ENCODE data around the gene GNAI3. TPM values are rescaled to one million over a fixed set of nuclear protein-coding genes. Genes with fewer than 3 reads are reported as not detected.

The GNAI3 gene
- total and polyA plus RNA-seq, 2 experiments from 2014 or later = 8.9 to 11.5 TPM

DNA sequence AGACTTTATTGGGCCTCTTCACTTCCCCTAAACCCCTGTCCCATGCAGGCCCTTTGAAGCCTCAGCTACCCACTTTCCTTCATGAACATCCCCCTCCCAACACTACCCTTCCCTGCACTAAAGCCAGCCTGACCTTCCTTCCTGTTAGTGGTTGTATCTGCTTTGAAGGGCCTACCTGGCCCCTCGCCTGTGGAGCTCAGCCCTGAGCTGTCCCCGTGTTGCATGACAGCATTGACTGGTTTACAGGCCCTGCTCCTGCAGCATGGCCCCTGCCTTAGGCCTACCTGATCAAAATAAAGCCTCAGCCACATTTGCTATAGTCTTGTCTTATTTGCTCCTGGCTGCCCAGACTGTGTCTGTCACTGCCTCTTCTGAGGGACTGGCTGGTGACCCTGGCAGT lies 113.0 kb downstream of the GNAI3 start:
- Histone ChIP-seq H2AFZ (no peak overlapping the region), H3K79me2 (no peaks in the 10 kb centered on the region), H3K27ac (no peak overlapping the region), H3K9me2 (replicated peaks; ENCODE audit: insufficient read depth) (no peaks in the 10 kb centered on the region), H3K4me2 (no peak overlapping the region), H3K36me3 (replicated peaks; ENCODE audit: insufficient read depth, low read depth) (no peaks in the 10 kb centered on the region), H3K4me3 (no peak overlapping the region), H4K20me1 (ENCODE audit: insufficient read depth, poor library complexity, severe bottlenecking) (no peaks in the 10 kb centered on the region), H3K27me3 (no peaks in the 10 kb centered on the region), H3K9me3 (ENCODE audit: low read depth) (no peaks in the 10 kb centered on the region), H3K4me1 (ENCODE audit: insufficient read depth) (no peaks in the 10 kb centered on the region)
- 78% methylated on average over 2 of the region's 2 CpGs for WGBS (ENCODE audit: low lambda C conversion rate, missing lambda C conversion rate)
- no peak for DNase-seq (ENCODE audit: low spot score)
- TF ChIP-seq EZH2 (IDR thresholded peaks at IDR 0.05; ENCODE audit: borderline replicate concordance) (no peak), EZH2phosphoT487 (IDR thresholded peaks at IDR 0.05; ENCODE audit: low read depth, severe bottlenecking, unreplicated experiment) (no peak), CTCF (IDR thresholded peaks at IDR 0.05; ENCODE audit: poor library complexity) (no peak)

- Histone ChIP-seq H3K27ac (no peak overlapping the region), H2AFZ (no peak overlapping the region), H3K9me3 (ENCODE audit: low read depth) (no peaks in the 10 kb centered on the region), H3K4me2 (no peak overlapping the region), H3K4me3 (no peak overlapping the region), H3K4me1 (ENCODE audit: insufficient read depth) (peaks cover 4% of the 10 kb centered on the region), H4K20me1 (ENCODE audit: insufficient read depth, poor library complexity, severe bottlenecking) (no peaks in the 10 kb centered on the region), H3K27me3 (no peaks in the 10 kb centered on the region), H3K9me2 (replicated peaks; ENCODE audit: insufficient read depth) (no peaks in the 10 kb centered on the region), H3K79me2 (no peaks in the 10 kb centered on the region), H3K36me3 (replicated peaks; ENCODE audit: insufficient read depth, low read depth) (no peaks in the 10 kb centered on the region)
- DNase-seq (ENCODE audit: low spot score) = no peak
- WGBS (ENCODE audit: low lambda C conversion rate, missing lambda C conversion rate) = 42% methylated on average over 1 of the region's 1 CpG
- TF ChIP-seq EZH2phosphoT487 (IDR thresholded peaks at IDR 0.05; ENCODE audit: low read depth, severe bottlenecking, unreplicated experiment) (no peak), CTCF (IDR thresholded peaks at IDR 0.05; ENCODE audit: poor library complexity) (no peak), EZH2 (IDR thresholded peaks at IDR 0.05; ENCODE audit: borderline replicate concordance) (no peak)
These were observed 116.3 kb downstream of the GNAI3 start for GRCh38 chr1:109664671-109665070.

DNA sequence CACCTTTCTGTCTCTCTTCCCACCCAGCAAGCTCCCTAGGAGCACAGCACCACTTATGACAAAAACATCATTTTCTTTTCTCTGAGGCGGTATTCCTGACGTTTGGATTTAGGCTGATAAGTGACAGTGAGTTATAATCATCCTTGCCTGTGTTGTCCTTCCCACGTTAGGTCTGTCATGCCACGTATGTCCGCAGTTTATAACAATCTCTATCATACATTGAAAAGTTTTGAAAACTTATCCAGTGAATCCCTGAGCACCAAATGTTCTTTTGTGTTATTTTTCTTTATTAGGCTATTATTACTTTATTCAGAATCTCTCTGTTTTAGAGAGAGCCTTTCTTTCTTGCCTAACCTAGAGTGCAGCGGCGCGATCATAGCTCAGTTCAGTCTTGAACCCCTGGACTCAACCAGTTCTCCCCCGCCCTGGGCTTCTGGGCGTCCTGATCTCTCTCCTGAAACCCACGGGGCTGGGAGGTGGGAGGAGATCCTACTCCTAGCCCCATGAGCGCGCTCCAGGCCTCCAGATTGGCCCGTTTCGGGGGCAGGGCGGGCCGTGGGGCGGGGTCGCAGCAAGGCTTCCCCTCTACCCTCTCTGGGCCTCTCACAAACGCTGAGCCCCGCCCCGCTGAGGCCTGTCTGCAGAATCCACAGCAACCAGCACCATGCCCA lies 119.2 kb downstream of the GNAI3 start, which contains the start of gene GSTM2:
TSS of gene GSTM2 (plus strand) at position 606 of the 671 bp plus-strand sequence. CDS start at position 665, 59 bp downstream.
- no peaks in the 10 kb centered on the region for H3K9me2 ChIP-seq (replicated peaks; ENCODE audit: insufficient read depth)
- H2AFZ ChIP-seq = peak within 1 kb of the TSS; percentile 54
- peak within 1 kb of the TSS; percentile 43 for H3K4me3 ChIP-seq
- no peaks in the 10 kb centered on the region for H3K79me2 ChIP-seq
- TF ChIP-seq EZH2phosphoT487 (IDR thresholded peaks at IDR 0.05; ENCODE audit: low read depth, severe bottlenecking, unreplicated experiment) (no peak), CTCF (IDR thresholded peaks at IDR 0.05; ENCODE audit: poor library complexity) (no peak), EZH2 (IDR thresholded peaks at IDR 0.05; ENCODE audit: borderline replicate concordance) (no peak)
- 14% methylated on average over 20 of the region's 22 CpGs for WGBS (ENCODE audit: low lambda C conversion rate, missing lambda C conversion rate)
- peaks cover 4% of the 10 kb centered on the region for H3K4me1 ChIP-seq (ENCODE audit: insufficient read depth)
- H3K4me2 ChIP-seq = peak within 1 kb of the TSS; percentile 70
- H3K27ac ChIP-seq = peak within 1 kb of the TSS; percentile 29
- no peaks in the 10 kb centered on the region for H3K36me3 ChIP-seq (replicated peaks; ENCODE audit: insufficient read depth, low read depth)
- peak; percentile 94 for DNase-seq (ENCODE audit: low spot score)
- H3K9me3 ChIP-seq (ENCODE audit: low read depth) = no peaks in the 10 kb centered on the region
- no peaks in the 10 kb centered on the region for H3K27me3 ChIP-seq
- H4K20me1 ChIP-seq (ENCODE audit: insufficient read depth, poor library complexity, severe bottlenecking) = no peaks in the 10 kb centered on the region

MicroRNAs encoded within 50 kb of the gene (microRNA counts, 767-probe panel; counts per million panel counts)
- microRNA hsa-miR-197-3p = 7,674 counts per million, percentile 47 among the panel's probes with 10 or more counts

Small RNAs within 50 kb of the gene (small RNA-seq; reads per million reads assigned to genes)
- gene RNU6V = not detected

Other genes starting within 250 kb of the GNAI3 start
- 3.6 and 13.7 TPM in 2 replicates for gene MYBPHL, start 241.6 kb upstream of the GNAI3 start, total RNA-seq
- 6.7 and 7.4 TPM in 2 replicates for gene MYBPHL, start 241.6 kb upstream of the GNAI3 start, polyA plus RNA-seq
- gene SORT1, start 150.7 kb upstream of the GNAI3 start, total RNA-seq = 59.3 and 66.3 TPM in 2 replicates
- gene SORT1, start 150.7 kb upstream of the GNAI3 start, polyA plus RNA-seq = 34.4 and 43.7 TPM in 2 replicates
- 50.5 and 64.4 TPM in 2 replicates for gene PSMA5, start 122.2 kb upstream of the GNAI3 start, total RNA-seq
- gene PSMA5, start 122.2 kb upstream of the GNAI3 start, polyA plus RNA-seq = 83.1 and 90.1 TPM in 2 replicates
- 2.0 and 2.1 TPM in 2 replicates for gene SYPL2, start 82.1 kb upstream of the GNAI3 start, total RNA-seq
- 3.0 TPM in 2 replicates for gene SYPL2, start 82.1 kb upstream of the GNAI3 start, polyA plus RNA-seq
- gene ATXN7L2, start 64.7 kb upstream of the GNAI3 start, total RNA-seq = 5.1 and 6.6 TPM in 2 replicates
- gene ATXN7L2, start 64.7 kb upstream of the GNAI3 start, polyA plus RNA-seq = 5.3 and 9.3 TPM in 2 replicates
- gene CYB561D1, start 54.5 kb upstream of the GNAI3 start, total RNA-seq = 6.0 and 6.5 TPM in 2 replicates
- 4.8 and 5.2 TPM in 2 replicates for gene CYB561D1, start 54.5 kb upstream of the GNAI3 start, polyA plus RNA-seq
- 4.1 and 4.4 TPM in 2 replicates for gene AMIGO1, start 38.9 kb upstream of the GNAI3 start, total RNA-seq
- gene AMIGO1, start 38.9 kb upstream of the GNAI3 start, polyA plus RNA-seq = 2.0 and 2.6 TPM in 2 replicates
- 0.50 TPM in 1 of 2 replicates, not detected in the other for gene GPR61, start 8.7 kb upstream of the GNAI3 start, total RNA-seq
- 0.88 and 1.1 TPM in 2 replicates for gene GPR61, start 8.7 kb upstream of the GNAI3 start, polyA plus RNA-seq
- 0.96 TPM in 1 of 2 replicates, not detected in the other for gene GNAT2, start 71.0 kb downstream of the GNAI3 start, total RNA-seq
- 0.18 and 0.19 TPM in 2 replicates for gene GNAT2, start 71.0 kb downstream of the GNAI3 start, polyA plus RNA-seq
- gene AMPD2, start 71.2 kb downstream of the GNAI3 start, total RNA-seq = 63.1 and 81.9 TPM in 2 replicates
- gene AMPD2, start 71.2 kb downstream of the GNAI3 start, polyA plus RNA-seq = 80.9 and 101 TPM in 2 replicates
- gene GSTM4, start 107.5 kb downstream of the GNAI3 start, total RNA-seq = 64.5 and 99.9 TPM in 2 replicates
- gene GSTM4, start 107.5 kb downstream of the GNAI3 start, polyA plus RNA-seq = 97.4 and 116 TPM in 2 replicates
- gene GSTM2, start 119.4 kb downstream of the GNAI3 start, total RNA-seq = 46.5 and 48.7 TPM in 2 replicates
- 91.4 and 106 TPM in 2 replicates for gene GSTM2, start 119.4 kb downstream of the GNAI3 start, polyA plus RNA-seq
- 19.9 and 21.1 TPM in 2 replicates for gene GSTM1, start 139.2 kb downstream of the GNAI3 start, total RNA-seq
- 44.3 and 47.4 TPM in 2 replicates for gene GSTM1, start 139.2 kb downstream of the GNAI3 start, polyA plus RNA-seq
- gene GSTM5, start 163.6 kb downstream of the GNAI3 start, total RNA-seq = 0.12 and 3.0 TPM in 2 replicates
- 1.2 and 1.6 TPM in 2 replicates for gene GSTM5, start 163.6 kb downstream of the GNAI3 start, polyA plus RNA-seq
- gene GSTM3, start 192.4 kb downstream of the GNAI3 start, total RNA-seq = 297 and 337 TPM in 2 replicates
- 905 and 962 TPM in 2 replicates for gene GSTM3, start 192.4 kb downstream of the GNAI3 start, polyA plus RNA-seq
- gene EPS8L3, start 215.3 kb downstream of the GNAI3 start, total RNA-seq = 40.2 and 48.1 TPM in 2 replicates
- gene EPS8L3, start 215.3 kb downstream of the GNAI3 start, polyA plus RNA-seq = 97.3 and 105 TPM in 2 replicates

Measured in hepatocyte (in vitro differentiated cells).